Measurements from ENCODE around the gene RPL18.
"Not testable (repeated sequence)": the region's sequence is repeated elsewhere in the genome, so short reads cannot be mapped to it uniquely, and the experiment has no call there.

The RPL18 gene

GRCh38 chr19:48632692-48633147 lies 13.7 kb upstream of the RPL18 start:
- Histone ChIP-seq H3F3A (ENCODE audit: low read depth) (peaks cover 3% of the 10 kb centered on the region), H3K9me3 (ENCODE audit: insufficient read depth, low read depth, low read length) (no peaks in the 10 kb centered on the region), H3K9ac (ENCODE audit: low read depth, low read length, poor library complexity, severe bottlenecking) (peak overlapping the region; percentile 97), H3K27me3 (ENCODE audit: insufficient read depth, low read length, poor library complexity, severe bottlenecking) (no peaks in the 10 kb centered on the region), H3K4me2 (ENCODE audit: low read depth, low read length, poor library complexity, severe bottlenecking) (peak overlapping the region; percentile 99), H3K79me2 (ENCODE audit: insufficient read depth, low read length) (peaks cover 38% of the 10 kb centered on the region), H3K4me1 (ENCODE audit: insufficient read depth, low read length, poor library complexity, severe bottlenecking) (peaks cover 33% of the 10 kb centered on the region), H2AFZ (ENCODE audit: low read length) (no peak overlapping the region), H3K9me2 (replicated peaks; ENCODE audit: low read depth, low read length) (no peaks in the 10 kb centered on the region), H4K20me1 (ENCODE audit: insufficient read depth, low read length, poor library complexity, severe bottlenecking) (peaks cover 4% of the 10 kb centered on the region), H3K4me3 (ENCODE audit: low read length, poor library complexity, severe bottlenecking) (peak overlapping the region; percentile 93), H3K36me3 (ENCODE audit: insufficient read depth, low read length) (peaks cover 12% of the 10 kb centered on the region; the same call in 1 of the 2 replicates)
- TF ChIP-seq CTCF (conservative IDR thresholded peaks at IDR 0.05; ENCODE audit: low read length): no peak
- no peak for TF ChIP-seq EZH2phosphoT487 (IDR thresholded peaks at IDR 0.05; ENCODE audit: borderline replicate concordance)

DNA sequence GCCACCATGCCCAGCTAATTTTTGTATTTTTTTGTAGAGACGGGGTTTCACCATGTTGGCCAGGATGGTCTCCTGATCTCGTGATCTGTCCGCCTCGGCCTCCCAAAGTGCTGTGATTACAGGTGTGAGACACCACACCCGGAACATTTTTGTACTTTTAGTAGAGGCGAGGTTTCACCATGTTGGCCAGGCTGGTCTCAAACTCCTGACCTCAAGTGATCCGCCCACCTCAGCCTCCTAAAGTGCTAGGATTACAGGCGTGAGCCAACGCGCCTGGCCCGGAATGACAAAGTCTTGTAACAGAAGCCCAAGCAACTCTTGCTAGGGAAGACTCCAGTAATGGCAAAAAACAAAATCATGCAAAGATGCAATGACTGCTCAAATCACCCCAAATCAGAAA lies 13.3 kb upstream of the RPL18 start:
- H3K4me3 ChIP-seq (ENCODE audit: low read length, poor library complexity, severe bottlenecking): peak overlapping the region; percentile 93
- H3K79me2 ChIP-seq (ENCODE audit: insufficient read depth, low read length): peaks cover 38% of the 10 kb centered on the region
- peak overlapping the region; percentile 97 for H3K9ac ChIP-seq (ENCODE audit: low read depth, low read length, poor library complexity, severe bottlenecking)
- H3K4me1 ChIP-seq (ENCODE audit: insufficient read depth, low read length, poor library complexity, severe bottlenecking): peaks cover 33% of the 10 kb centered on the region
- H2AFZ ChIP-seq (ENCODE audit: low read length); H3K9me2 ChIP-seq (replicated peaks; ENCODE audit: low read depth, low read length); H3K27me3 ChIP-seq (ENCODE audit: insufficient read depth, low read length, poor library complexity, severe bottlenecking); H4K20me1 ChIP-seq (ENCODE audit: insufficient read depth, low read length, poor library complexity, severe bottlenecking); H3K9me3 ChIP-seq (ENCODE audit: insufficient read depth, low read depth, low read length); H3F3A ChIP-seq (ENCODE audit: low read depth): not testable (repeated sequence)
- peak overlapping the region; percentile 99 for H3K4me2 ChIP-seq (ENCODE audit: low read depth, low read length, poor library complexity, severe bottlenecking)
- peaks cover 12% of the 10 kb centered on the region; the same call in 1 of the 2 replicates for H3K36me3 ChIP-seq (ENCODE audit: insufficient read depth, low read length)

DNA sequence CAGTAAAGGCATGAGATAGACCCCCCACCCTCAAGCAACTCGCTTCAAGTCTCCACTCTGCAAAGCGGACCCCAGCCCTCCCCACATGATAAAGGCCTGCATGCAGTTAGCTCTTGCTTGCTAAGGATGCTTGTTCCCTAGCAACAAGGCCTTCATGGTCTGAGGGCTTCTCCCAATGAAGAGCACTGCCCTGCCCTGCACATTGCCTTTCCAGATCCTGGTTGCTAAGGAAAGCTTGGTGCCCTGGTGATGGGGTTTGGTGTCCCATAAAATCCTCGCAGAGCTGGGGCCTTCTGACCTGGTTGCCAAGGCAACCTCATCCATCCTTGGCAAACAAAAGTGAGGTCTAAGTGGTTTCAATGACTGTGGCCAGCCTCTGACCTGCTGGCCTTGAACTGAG lies 12.2 kb upstream of the RPL18 start:
- Histone ChIP-seq H2AFZ (ENCODE audit: low read length) (no peak overlapping the region), H4K20me1 (ENCODE audit: insufficient read depth, low read length, poor library complexity, severe bottlenecking) (peaks cover 4% of the 10 kb centered on the region)
- no peak for TF ChIP-seq CTCF (conservative IDR thresholded peaks at IDR 0.05; ENCODE audit: low read length)
- TF ChIP-seq EZH2phosphoT487 (IDR thresholded peaks at IDR 0.05; ENCODE audit: borderline replicate concordance): no peak

More for the DNA sequence above, 12.2 kb upstream of the RPL18 start:
- Histone ChIP-seq H3K4me1 (ENCODE audit: insufficient read depth, low read length, poor library complexity, severe bottlenecking) (peaks cover 27% of the 10 kb centered on the region), H3K27me3 (ENCODE audit: insufficient read depth, low read length, poor library complexity, severe bottlenecking) (no peaks in the 10 kb centered on the region), H3K36me3 (ENCODE audit: insufficient read depth, low read length) (peaks cover 12% of the 10 kb centered on the region; the same call in 1 of the 2 replicates), H3K4me2 (ENCODE audit: low read depth, low read length, poor library complexity, severe bottlenecking) (no peak overlapping the region), H3K9me3 (ENCODE audit: insufficient read depth, low read depth, low read length) (no peaks in the 10 kb centered on the region), H3K79me2 (ENCODE audit: insufficient read depth, low read length) (peaks cover 34% of the 10 kb centered on the region), H3K4me3 (ENCODE audit: low read length, poor library complexity, severe bottlenecking) (no peak overlapping the region), H3K9ac (ENCODE audit: low read depth, low read length, poor library complexity, severe bottlenecking) (no peak overlapping the region), H3F3A (ENCODE audit: low read depth) (no peaks in the 10 kb centered on the region), H3K9me2 (replicated peaks; ENCODE audit: low read depth, low read length) (no peaks in the 10 kb centered on the region)
